Liver (tissue), 9 donors: Measurements from ENCODE around the gene AMBN. TPM values are rescaled to one million over a fixed set of nuclear protein-coding genes. Genes with fewer than 3 reads are reported as not detected.

Source experiments
- DNase-seq: peaks from one replicate; pipeline ENCODE4 v3.0.0-alpha.2; 2017; ENCODE audit warnings: low spot score
- H3K27ac ChIP-seq, 2 donors: one replicate each; pipeline ENCODE4 v1.7.0; 2013; ENCODE audit warnings: inconsistent platforms in 2 of 2, low read length in 2 of 2, control low read depth in 1 of 2, low read depth in 1 of 2, mild to moderate bottlenecking in 1 of 2
- H3K27me3 ChIP-seq, 4 donors: one replicate each; pipeline versions ENCODE4 v1.6.1 to v1.7.0; 2013; ENCODE audit warnings: low read length in 3 of 4, inconsistent platforms in 1 of 4, mild to moderate bottlenecking in 1 of 4, moderate library complexity in 1 of 4; ENCODE audit not compliant: control insufficient read depth in 4 of 4, insufficient read depth in 4 of 4
- H3K36me3 ChIP-seq, 4 donors: one replicate each; pipeline versions ENCODE4 v1.6.1 to v1.7.0; 2013; ENCODE audit warnings: low read length in 3 of 4, mild to moderate bottlenecking in 3 of 4, low read depth in 1 of 4, moderate library complexity in 1 of 4; ENCODE audit not compliant: control insufficient read depth in 4 of 4, insufficient read depth in 3 of 4
- H3K4me1 ChIP-seq, 4 donors: one replicate each; pipeline versions ENCODE4 v1.6.1 to v1.7.0; 2013; ENCODE audit warnings: low read length in 3 of 4, mild to moderate bottlenecking in 3 of 4, moderate library complexity in 1 of 4; ENCODE audit not compliant: control insufficient read depth in 4 of 4, insufficient read depth in 4 of 4
- H3K4me3 ChIP-seq, 3 donors: one replicate each; pipeline versions ENCODE4 v1.6.1 to v1.7.0; 2013; ENCODE audit warnings: low read length in 3 of 3, control low read depth in 1 of 3, low read depth in 1 of 3, mild to moderate bottlenecking in 1 of 3
- H3K9ac ChIP-seq, 2 donors: one replicate each; pipeline ENCODE4 v1.7.0; 2013; ENCODE audit warnings: low read length in 2 of 2, mild to moderate bottlenecking in 2 of 2, moderate library complexity in 2 of 2, control low read depth in 1 of 2, low read depth in 1 of 2
- H3K9me3 ChIP-seq, 4 donors: one replicate each; pipeline versions ENCODE4 v1.6.1 to v1.7.0; 2013; ENCODE audit warnings: low read length in 3 of 4; ENCODE audit not compliant: control insufficient read depth in 4 of 4
- ATF3 ChIP-seq: IDR thresholded peaks from 2 replicates; pipeline ENCODE4 v1.6.1; 2016; ENCODE audit warnings: antibody characterized with exemption
- CTCF ChIP-seq: fragments of 150-350 bp; IDR thresholded peaks from 2 replicates; pipeline ENCODE4 v1.5.1; 2017; ENCODE audit warnings: improper control_type of control experiment, low read depth, low read length; ENCODE audit not compliant: missing input control
- EGR1 ChIP-seq, 2 donors: IDR thresholded peaks; 2 replicates each; pipeline ENCODE4 v1.6.1; 2016 to 2018; ENCODE audit warnings: antibody characterized with exemption in 2 of 2, low read depth in 2 of 2
- FOXA1 ChIP-seq: IDR thresholded peaks from 2 replicates; pipeline ENCODE4 v1.6.1; 2016; ENCODE audit warnings: antibody characterized with exemption
- FOXA2 ChIP-seq: IDR thresholded peaks from 2 replicates; pipeline ENCODE4 v1.6.1; 2016; ENCODE audit warnings: antibody characterized with exemption
- GABPA ChIP-seq, 2 donors: IDR thresholded peaks in 1 of 2; conservative IDR thresholded peaks in 1 of 2; 2 replicates each; pipeline ENCODE4 v1.6.1; 2016; ENCODE audit warnings: antibody characterized with exemption in 2 of 2, mild to moderate bottlenecking in 1 of 2, moderate library complexity in 1 of 2
- HNF4A ChIP-seq, 2 donors: conservative IDR thresholded peaks; 2 replicates each; pipeline ENCODE4 v1.6.1; 2016; ENCODE audit warnings: antibody characterized with exemption in 2 of 2, mild to moderate bottlenecking in 2 of 2
- HNF4G ChIP-seq: IDR thresholded peaks from 2 replicates; pipeline ENCODE4 v1.6.1; 2016; ENCODE audit warnings: antibody characterized with exemption
- JUND ChIP-seq, 2 donors: IDR thresholded peaks; 2 replicates each; pipeline ENCODE4 v1.6.1; 2016; ENCODE audit warnings: antibody characterized with exemption in 2 of 2
- MAX ChIP-seq: IDR thresholded peaks from 2 replicates; pipeline ENCODE4 v1.6.1; 2016; ENCODE audit warnings: antibody characterized with exemption
- NR2F2 ChIP-seq: IDR thresholded peaks from 2 replicates; pipeline ENCODE4 v1.6.1; 2016; ENCODE audit warnings: antibody characterized with exemption
- RAD21 ChIP-seq, 2 donors: IDR thresholded peaks; 2 replicates each; pipeline ENCODE4 v1.6.1; 2016; ENCODE audit warnings: antibody characterized with exemption in 2 of 2, mild to moderate bottlenecking in 2 of 2
- REST ChIP-seq: IDR thresholded peaks from 2 replicates; pipeline ENCODE4 v1.6.1; 2016; ENCODE audit warnings: antibody characterized with exemption, mild to moderate bottlenecking
- RXRA ChIP-seq, 2 donors: IDR thresholded peaks; 2 replicates each; pipeline ENCODE4 v1.6.1; 2017 to 2018; ENCODE audit warnings: antibody characterized with exemption in 2 of 2, mild to moderate bottlenecking in 1 of 2
- SP1 ChIP-seq: IDR thresholded peaks from 2 replicates; pipeline ENCODE4 v1.6.1; 2018; ENCODE audit warnings: antibody characterized with exemption, mild to moderate bottlenecking
- TAF1 ChIP-seq: conservative IDR thresholded peaks from 2 replicates; pipeline ENCODE4 v1.6.1; 2016; ENCODE audit warnings: antibody characterized with exemption, mild to moderate bottlenecking
- YY1 ChIP-seq: IDR thresholded peaks from 2 replicates; pipeline ENCODE4 v1.6.1; 2016; ENCODE audit warnings: antibody characterized with exemption, mild to moderate bottlenecking
- ZBTB33 ChIP-seq: IDR thresholded peaks from 2 replicates; pipeline ENCODE4 v1.6.1; 2016; ENCODE audit warnings: antibody characterized with exemption
- WGBS: extraction: QIAGEN DNeasy Blood & Tissue Kit; methylation state at CpG from one replicate; pipeline ENCODE4 v1.1.7; 2013; 5-methylcytosine and 5-hydroxymethylcytosine counted together
- polyA plus RNA-seq, 2 donors: library from polyadenylated mRNA; stranded (reverse) in 1 of 2; unstranded in 1 of 2; fragments of 200-250 nt in 1 of 2; fragments of >200 nt in 1 of 2; fragmentation: Nextera tagmentation in 1 of 2; extraction: Ambion mirVana in 1 of 2; gene quantifications; one replicate each; pipeline versions ENCODE4 v1.2.1 to v1.2.3, GENCODE V29; 2013 to 2015
- total RNA-seq, 2 donors: library from RNA; depleted of rRNA; stranded (reverse); fragments of >200 nt; gene quantifications; one replicate each; pipeline ENCODE4 v1.2.3, GENCODE V29; 2014
- donor health status: healthy.
- donor health status: healthy.
- donor health status: healthy.
- donor health status: healthy.
- donor health status: healthy.

The AMBN gene
- total and polyA plus RNA-seq, 4 donors: not detected

- H3K9me3 ChIP-seq: no peaks in the 10 kb centered on the region
- H3K36me3 ChIP-seq: no peaks in the 10 kb centered on the region
- no peaks in the 10 kb centered on the region for H3K27me3 ChIP-seq
- H3K9ac ChIP-seq: no peak overlapping the region
- H3K4me1 ChIP-seq: no peaks in the 10 kb centered on the region
- TF ChIP-seq CTCF (no peak), GABPA (IDR thresholded peaks at IDR 0.05 in 1 of 2, conservative IDR thresholded peaks at IDR 0.05 in 1 of 2) (no peak), YY1 (no peak), EGR1 (IDR thresholded peaks at IDR 0.05; ENCODE audit: low read depth in 2 of 2) (no peak), FOXA1 (no peak), ZBTB33 (no peak), MAX (no peak), FOXA2 (no peak), TAF1 (no peak), RAD21 (IDR thresholded peaks at IDR 0.05) (no peak), NR2F2 (no peak), SP1 (no peak), ATF3 (no peak), HNF4G (no peak), RXRA (IDR thresholded peaks at IDR 0.05) (no peak)
- H3K4me3 ChIP-seq: no peak overlapping the region
- WGBS: 85% methylated on average over 8 of the region's 8 CpGs
- DNase-seq: no peak
- H3K27ac ChIP-seq: no peak overlapping the region
Measured at GRCh38 chr4:70606459-70606858, 14.4 kb downstream of the AMBN start.

GRCh38 chr4:70607334-70607853 lies 15.3 kb downstream of the AMBN start:
- no peaks in the 10 kb centered on the region for H3K36me3 ChIP-seq
- H3K9ac ChIP-seq: no peak overlapping the region
- no peaks in the 10 kb centered on the region for H3K27me3 ChIP-seq
- H3K4me1 ChIP-seq: no peaks in the 10 kb centered on the region
- WGBS: 88% methylated on average over 3 of the region's 3 CpGs
- no peak overlapping the region for H3K4me3 ChIP-seq
- no peaks in the 10 kb centered on the region for H3K9me3 ChIP-seq
- TF ChIP-seq NR2F2 (no peak), MAX (no peak), EGR1 (IDR thresholded peaks at IDR 0.05; ENCODE audit: low read depth in 2 of 2) (no peak), ZBTB33 (no peak), RAD21 (IDR thresholded peaks at IDR 0.05) (no peak), ATF3 (no peak), JUND (IDR thresholded peaks at IDR 0.05) (no peak), GABPA (IDR thresholded peaks at IDR 0.05 in 1 of 2, conservative IDR thresholded peaks at IDR 0.05 in 1 of 2) (no peak), YY1 (no peak), TAF1 (no peak), HNF4G (no peak), RXRA (IDR thresholded peaks at IDR 0.05) (no peak), FOXA1 (no peak), FOXA2 (no peak), HNF4A (conservative IDR thresholded peaks at IDR 0.05) (no peak), REST (no peak), SP1 (no peak), CTCF (no peak)
- H3K27ac ChIP-seq: no peak overlapping the region
- no peak for DNase-seq
